GM19238 (cell line): ENCODE measurements around the gene KATNAL1.

ENCODE experiments used
- DNase-seq: peaks from one replicate; pipeline ENCODE4 v3.0.0; 2011; ENCODE audit warnings: low spot score; ENCODE audit not compliant: insufficient read length

The KATNAL1 gene

GRCh38 chr13:30333616-30334015 is 26.3 kb upstream of the KATNAL1 start:
- DNase-seq: no peak

- DNase-seq: no peak
Measured at GRCh38 chr13:30332456-30333143, 25.2 kb upstream of the KATNAL1 start.

- DNase-seq: no peak
Measured at GRCh38 chr13:30331331-30331771, 24.0 kb upstream of the KATNAL1 start.

- DNase-seq: no peak
Measured at GRCh38 chr13:30329009-30329585, 21.7 kb upstream of the KATNAL1 start.

GRCh38 chr13:30325668-30326067 is 18.3 kb upstream of the KATNAL1 start:
- DNase-seq: no peak

GRCh38 chr13:30323524-30323923 is 16.2 kb upstream of the KATNAL1 start:
- DNase-seq: no peak

- DNase-seq: no peak
Measured at GRCh38 chr13:30322428-30322827, 15.1 kb upstream of the KATNAL1 start.

GRCh38 chr13:30321256-30321655 is 13.9 kb upstream of the KATNAL1 start:
- no peak for DNase-seq

- no peak for DNase-seq
Measured at GRCh38 chr13:30319655-30320054, 12.3 kb upstream of the KATNAL1 start.

- no peak for DNase-seq
Measured at GRCh38 chr13:30319130-30319529, 11.8 kb upstream of the KATNAL1 start.

- no peak for DNase-seq
Measured at GRCh38 chr13:30318026-30318425, 10.7 kb upstream of the KATNAL1 start.

GRCh38 chr13:30314562-30314961 is 7.2 kb upstream of the KATNAL1 start:
- DNase-seq: no peak

- DNase-seq: no peak
Measured at GRCh38 chr13:30314069-30314468, 6.7 kb upstream of the KATNAL1 start.

GRCh38 chr13:30313311-30313710 is 6.0 kb upstream of the KATNAL1 start:
- no peak for DNase-seq

- DNase-seq: no peak
Measured at GRCh38 chr13:30312904-30313303, 5.6 kb upstream of the KATNAL1 start.

- DNase-seq: no peak
Measured at GRCh38 chr13:30308548-30308947, 1.2 kb upstream of the KATNAL1 start.

- DNase-seq: no peak
Measured at GRCh38 chr13:30307971-30308290, 580 bp upstream of the KATNAL1 start.

- peak; percentile 80 for DNase-seq
Measured at GRCh38 chr13:30306762-30307193, 573 bp downstream of the KATNAL1 start.

- DNase-seq: no peak
Measured at GRCh38 chr13:30305456-30305970, 1.8 kb downstream of the KATNAL1 start.

GRCh38 chr13:30303269-30303668 is 4.1 kb downstream of the KATNAL1 start:
- no peak for DNase-seq

GRCh38 chr13:30301827-30302226 is 5.5 kb downstream of the KATNAL1 start:
- no peak for DNase-seq

GRCh38 chr13:30300596-30300995 is 6.8 kb downstream of the KATNAL1 start:
- DNase-seq: no peak

GRCh38 chr13:30299786-30300185 is 7.6 kb downstream of the KATNAL1 start:
- DNase-seq: no peak
